Tibial nerve (tissue), 3 donors: ENCODE measurements around the gene MAN2A2.
"Not testable (repeated sequence)": the region's sequence is repeated elsewhere in the genome, so short reads cannot be mapped to it uniquely, and the experiment has no call there.

Experiments
- POLR2A ChIP-seq, 2 donors: fragments of 450-650 bp; IDR thresholded peaks; one replicate each; pipeline ENCODE4 v1.6.1; 2017; ENCODE audit warnings: antibody characterized with exemption in 2 of 2, mild to moderate bottlenecking in 2 of 2, moderate library complexity in 2 of 2
- TF ChIP-seq, protein P1 (sequence below), 5 experiments: fragments of 200-600 bp in 3 of 5; fragments of 450-650 bp in 2 of 5; sonication (generic) in 3 of 5; IDR thresholded peaks; one replicate each; pipeline ENCODE4 v1.5.1; 2016 to 2019; ENCODE audit warnings: antibody characterized with exemption in 5 of 5, mild to moderate bottlenecking in 3 of 5, moderate library complexity in 2 of 5

DNA sequence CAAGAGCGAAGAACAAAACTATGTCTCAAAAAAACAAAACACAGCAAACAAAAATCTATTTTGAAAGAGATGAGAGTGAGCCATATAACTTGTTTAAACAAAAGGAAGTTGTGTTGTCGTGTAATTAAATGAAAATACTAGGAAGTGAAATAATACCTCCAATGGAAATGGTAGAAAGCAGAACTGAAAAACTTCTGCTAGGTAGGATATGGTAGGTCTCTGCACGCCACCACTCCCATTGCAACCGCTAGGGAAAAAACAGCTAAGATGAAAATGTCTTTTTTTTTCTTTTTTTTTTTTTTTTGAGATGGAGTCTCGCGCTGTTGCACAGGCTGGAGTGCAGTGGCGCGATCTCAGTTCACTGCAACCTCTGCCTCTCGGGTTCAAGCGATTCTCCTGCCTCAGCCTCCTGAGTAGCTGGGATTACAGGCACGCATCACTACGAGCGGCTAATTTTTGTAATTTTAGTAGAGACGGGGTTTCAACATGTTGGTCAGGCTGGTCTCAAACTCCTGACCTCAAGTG is 5.9 kb upstream of the MAN2A2 start:
- TF ChIP-seq, protein P1, sequence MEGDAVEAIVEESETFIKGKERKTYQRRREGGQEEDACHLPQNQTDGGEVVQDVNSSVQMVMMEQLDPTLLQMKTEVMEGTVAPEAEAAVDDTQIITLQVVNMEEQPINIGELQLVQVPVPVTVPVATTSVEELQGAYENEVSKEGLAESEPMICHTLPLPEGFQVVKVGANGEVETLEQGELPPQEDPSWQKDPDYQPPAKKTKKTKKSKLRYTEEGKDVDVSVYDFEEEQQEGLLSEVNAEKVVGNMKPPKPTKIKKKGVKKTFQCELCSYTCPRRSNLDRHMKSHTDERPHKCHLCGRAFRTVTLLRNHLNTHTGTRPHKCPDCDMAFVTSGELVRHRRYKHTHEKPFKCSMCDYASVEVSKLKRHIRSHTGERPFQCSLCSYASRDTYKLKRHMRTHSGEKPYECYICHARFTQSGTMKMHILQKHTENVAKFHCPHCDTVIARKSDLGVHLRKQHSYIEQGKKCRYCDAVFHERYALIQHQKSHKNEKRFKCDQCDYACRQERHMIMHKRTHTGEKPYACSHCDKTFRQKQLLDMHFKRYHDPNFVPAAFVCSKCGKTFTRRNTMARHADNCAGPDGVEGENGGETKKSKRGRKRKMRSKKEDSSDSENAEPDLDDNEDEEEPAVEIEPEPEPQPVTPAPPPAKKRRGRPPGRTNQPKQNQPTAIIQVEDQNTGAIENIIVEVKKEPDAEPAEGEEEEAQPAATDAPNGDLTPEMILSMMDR (IDR thresholded peaks at IDR 0.05), result not testable (repeated sequence)
- not testable (repeated sequence) for TF ChIP-seq POLR2A (IDR thresholded peaks at IDR 0.05)
